ENCODE data around the gene GNG8. TPM values are rescaled to one million over a fixed set of nuclear protein-coding genes. Genes with fewer than 3 reads are reported as not detected.

GNG8 gene
- total RNA-seq (not detected), polyA plus RNA-seq (not detected)

GRCh38 chr19:46635920-46636761 is at the start of gene GNG8:
GNG8 (minus strand) TSS chr19:46636202; CDS start chr19:46634682, 1,520 bp downstream.
- DNase-seq = peak in 3 of 5 donors; percentile 29 to 61 (median 40)
- H3K4me1 ChIP-seq (ENCODE audit: insufficient read depth, low read length) = peaks cover 43% of the 10 kb centered on the region
- H3K9me3 Mint-ChIP-seq = no peaks in the 10 kb centered on the region
- POLR2A ChIA-PET (ENCODE audit: partially characterized antibody) = interaction anchor here (1.7 kb wide), 1 partner anchor 26 kb away, joined by 3 read pairs; no protein-coding TSS in a partner anchor
- H3K4me3 Mint-ChIP-seq = peak within 1 kb of the TSS in 7 of 8 donors; percentile 2 to 65 (median 35)
- H3K9me3 ChIP-seq (ENCODE audit: control insufficient read depth in 1 of 2, low read length in 2 of 2) = no peaks in the 10 kb centered on the region
- intact Hi-C loops (cut with micrococcal nuclease) = no loop called here
- H3K27me3 ChIP-seq (ENCODE audit: insufficient read depth, low read length) = no peaks in the 10 kb centered on the region
- H3K36me3 Mint-ChIP-seq = no peaks in the 10 kb centered on the region
- H3K27ac Mint-ChIP-seq = peak within 1 kb of the TSS in 5 of 7 donors; percentile 13 to 80 (median 48)
- H3K36me3 ChIP-seq (ENCODE audit: insufficient read depth, low read length) = no peaks in the 10 kb centered on the region
- peaks cover 2 to 6% of the 10 kb centered on the region in 2 donors for H3K27me3 Mint-ChIP-seq
- no peak within 1 kb of the TSS for H3K27ac ChIP-seq (ENCODE audit: low read depth, low read length)
- H3K4me3 ChIP-seq (ENCODE audit: low read length in 2 of 2) = no peak within 1 kb of the TSS
- peaks cover 14 to 35% (median 22%) of the 10 kb centered on the region in 4 donors for H3K4me1 Mint-ChIP-seq
- CTCF ChIA-PET (ENCODE audit: partially characterized antibody) = interaction anchor here (1.3 to 1.8 kb wide), 3 partner anchors 22 to 118 kb away, joined by 4 to 17 read pairs (median 8); partner anchors contain the start of gene DACT3

GRCh38 chr19:46685189-46685588 is 49.2 kb upstream of the GNG8 start:
- H3K9me3 Mint-ChIP-seq = no peaks in the 10 kb centered on the region
- no peak overlapping the region for H3K27ac ChIP-seq (ENCODE audit: low read depth, low read length)
- no peak overlapping the region for H3K27ac Mint-ChIP-seq
- H3K36me3 Mint-ChIP-seq = peaks cover 28 to 60% of the 10 kb centered on the region in 2 donors
- ChIA-PET CTCF (ENCODE audit: partially characterized antibody) (interaction anchor here (0.7 kb wide), 2 partner anchors 29 to 64 kb away, joined by 3 to 4 read pairs; no protein-coding TSS in a partner anchor), POLR2A (ENCODE audit: partially characterized antibody) (no interaction called here)
- no peak for DNase-seq
- H3K4me3 Mint-ChIP-seq = no peak overlapping the region
- no peaks in the 10 kb centered on the region for H3K27me3 Mint-ChIP-seq
- peaks cover 0 to 2% (median under 1%) of the 10 kb centered on the region in 4 donors for H3K4me1 Mint-ChIP-seq
- H3K27me3 ChIP-seq (ENCODE audit: insufficient read depth, low read length) = no peaks in the 10 kb centered on the region
- no peaks in the 10 kb centered on the region for H3K4me1 ChIP-seq (ENCODE audit: insufficient read depth, low read length)
- peaks cover 53% of the 10 kb centered on the region for H3K36me3 ChIP-seq (ENCODE audit: insufficient read depth, low read length)
- no peak overlapping the region for H3K4me3 ChIP-seq (ENCODE audit: low read length in 2 of 2)
- intact Hi-C loops (cut with micrococcal nuclease) = no loop called here
- no peaks in the 10 kb centered on the region for H3K9me3 ChIP-seq (ENCODE audit: control insufficient read depth in 1 of 2, low read length in 2 of 2)

DNA sequence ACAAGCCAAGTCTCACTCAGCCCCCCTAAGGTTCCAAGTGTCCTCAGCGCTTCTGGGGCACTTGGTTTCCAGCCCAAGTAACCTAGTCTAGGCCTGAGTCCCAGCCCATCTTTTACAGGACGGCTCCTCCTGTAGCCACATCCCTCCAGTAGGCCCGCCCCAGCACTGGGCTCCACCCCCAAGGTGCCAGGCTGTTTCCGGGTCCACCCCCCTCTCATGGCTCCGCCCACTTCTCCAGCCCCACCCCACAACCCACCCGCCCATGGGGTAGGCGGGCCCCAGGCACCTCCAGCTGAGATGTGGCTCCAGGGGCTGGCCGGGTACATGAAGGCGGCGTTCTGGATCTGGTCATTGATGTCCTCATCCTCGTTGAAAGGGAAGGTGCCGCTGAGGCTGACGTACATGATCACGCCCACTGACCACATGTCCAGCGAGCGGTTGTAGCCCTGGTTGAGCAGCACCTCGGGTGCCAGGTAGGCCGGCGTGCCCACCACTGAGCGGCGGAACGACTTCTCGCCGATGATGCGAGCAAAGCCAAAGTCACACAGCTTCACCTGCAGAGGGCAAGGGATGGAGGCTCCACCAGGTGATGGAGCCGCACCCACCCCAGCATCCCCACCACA is 42.2 kb upstream of the GNG8 start:
- Mint-ChIP-seq H3K27me3 (no peaks in the 10 kb centered on the region), H3K36me3 (peaks cover 55 to 71% of the 10 kb centered on the region in 2 donors), H3K9me3 (no peaks in the 10 kb centered on the region), H3K4me3 (no peak overlapping the region), H3K4me1 (peaks cover 3 to 9% (median 7%) of the 10 kb centered on the region in 4 donors), H3K27ac (peak overlapping the region in 4 of 7 donors; percentile 47 to 75 (median 66))
- CTCF ChIA-PET (ENCODE audit: partially characterized antibody) = interaction anchor here (1.4 kb wide), 1 partner anchor 64 kb away, joined by 3 read pairs; no protein-coding TSS in a partner anchor
- Histone ChIP-seq H3K27ac (ENCODE audit: low read depth, low read length) (no peak overlapping the region), H3K36me3 (ENCODE audit: insufficient read depth, low read length) (peaks cover 76% of the 10 kb centered on the region), H3K27me3 (ENCODE audit: insufficient read depth, low read length) (no peaks in the 10 kb centered on the region), H3K9me3 (ENCODE audit: control insufficient read depth in 1 of 2, low read length in 2 of 2) (no peaks in the 10 kb centered on the region), H3K4me3 (ENCODE audit: low read length in 2 of 2) (no peak overlapping the region), H3K4me1 (ENCODE audit: insufficient read depth, low read length) (no peaks in the 10 kb centered on the region)
- DNase-seq = peak; percentile 58 to 68 (median 60)
- intact Hi-C loops (cut with micrococcal nuclease) = no loop called here
- POLR2A ChIA-PET (ENCODE audit: partially characterized antibody) = no interaction called here

- POLR2A ChIA-PET (ENCODE audit: partially characterized antibody) = interaction anchor here (1.0 kb wide), 1 partner anchor 30 kb away, joined by 3 read pairs; no protein-coding TSS in a partner anchor
- H3K4me3 ChIP-seq (ENCODE audit: low read length in 2 of 2) = no peak overlapping the region
- Mint-ChIP-seq H3K27ac (peak overlapping the region in 1 of 7 donors; percentile 27), H3K27me3 (no peaks in the 10 kb centered on the region), H3K36me3 (peaks cover 57 to 64% of the 10 kb centered on the region in 2 donors), H3K4me1 (peaks cover 0 to 9% (median 4%) of the 10 kb centered on the region in 4 donors), H3K9me3 (peaks cover 0 to 10% (median 3%) of the 10 kb centered on the region in 8 donors), H3K4me3 (no peak overlapping the region)
- H3K27ac ChIP-seq (ENCODE audit: low read depth, low read length) = no peak overlapping the region
- H3K4me1 ChIP-seq (ENCODE audit: insufficient read depth, low read length) = no peaks in the 10 kb centered on the region
- peaks cover 55% of the 10 kb centered on the region for H3K36me3 ChIP-seq (ENCODE audit: insufficient read depth, low read length)
- no peaks in the 10 kb centered on the region for H3K9me3 ChIP-seq (ENCODE audit: control insufficient read depth in 1 of 2, low read length in 2 of 2)
- CTCF ChIA-PET (ENCODE audit: partially characterized antibody) = interaction anchor here (0.5 to 1.5 kb wide), 3 partner anchors 41 to 166 kb away, joined by 3 to 4 read pairs (median 3); no protein-coding TSS in a partner anchor
- H3K27me3 ChIP-seq (ENCODE audit: insufficient read depth, low read length) = no peaks in the 10 kb centered on the region
- intact Hi-C loops (cut with micrococcal nuclease) = no loop called here
- no peak for DNase-seq
These were observed 38.6 kb upstream of the GNG8 start for GRCh38 chr19:46674416-46675178.

DNA sequence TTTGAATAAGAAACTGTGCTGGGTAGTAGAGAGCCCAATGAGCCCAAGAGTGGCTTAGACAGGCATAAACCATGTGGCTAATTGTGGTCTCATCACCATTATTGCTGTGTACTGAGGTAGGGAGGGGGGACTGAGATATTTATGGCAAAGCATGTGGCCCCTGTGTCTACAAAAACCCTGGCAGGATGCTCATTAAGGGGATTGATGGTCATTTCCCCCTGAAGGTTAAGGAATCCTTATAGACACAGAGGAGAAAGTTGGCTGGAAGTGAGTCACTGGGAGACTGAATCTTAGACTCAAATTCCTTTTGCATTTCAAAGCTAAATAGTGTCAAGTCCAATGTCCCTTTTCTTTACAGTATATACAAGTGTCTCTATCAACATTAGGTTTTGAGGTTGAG is 34.8 kb upstream of the GNG8 start:
- DNase-seq = no peak
- CTCF ChIA-PET (ENCODE audit: partially characterized antibody) = no interaction called here
- H3K27ac Mint-ChIP-seq = peak overlapping the region in 2 of 7 donors; percentile 3 to 22

DNA sequence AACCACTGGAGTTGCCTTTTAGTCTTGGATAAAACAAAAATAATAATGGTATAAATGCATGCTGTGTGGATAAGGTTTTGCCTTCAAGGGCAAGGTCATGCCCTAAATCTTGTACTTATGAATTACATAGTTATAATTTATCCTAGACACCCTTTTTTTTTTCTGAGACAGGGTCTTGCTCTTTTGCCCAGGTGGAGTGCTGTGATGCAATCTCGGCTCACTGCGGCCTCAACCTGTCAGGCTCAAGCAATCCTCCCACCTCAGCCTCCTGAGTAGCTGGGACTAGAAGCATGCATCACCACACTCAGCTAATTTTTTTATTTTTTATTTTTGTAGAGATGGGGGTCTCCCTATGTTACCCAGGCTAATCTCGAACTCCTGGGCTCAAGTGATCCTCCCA is 32.7 kb upstream of the GNG8 start:
- Mint-ChIP-seq H3K4me3 (no peak overlapping the region), H3K9me3 (peaks cover 0 to 10% (median 3%) of the 10 kb centered on the region in 8 donors), H3K36me3 (peaks cover 19 to 20% of the 10 kb centered on the region in 2 donors), H3K27ac (no peak overlapping the region), H3K27me3 (no peaks in the 10 kb centered on the region), H3K4me1 (no peaks in the 10 kb centered on the region)
- H3K4me3 ChIP-seq (ENCODE audit: low read length in 2 of 2) = no peak overlapping the region
- no peaks in the 10 kb centered on the region for H3K9me3 ChIP-seq (ENCODE audit: control insufficient read depth in 1 of 2, low read length in 2 of 2)
- H3K27me3 ChIP-seq (ENCODE audit: insufficient read depth, low read length) = no peaks in the 10 kb centered on the region
- CTCF ChIA-PET (ENCODE audit: partially characterized antibody) = interaction anchor here (8.2 kb wide), 1 partner anchor 53 kb away, joined by 188 read pairs; no protein-coding TSS in a partner anchor
- POLR2A ChIA-PET (ENCODE audit: partially characterized antibody) = no interaction called here
- no peaks in the 10 kb centered on the region for H3K4me1 ChIP-seq (ENCODE audit: insufficient read depth, low read length)
- H3K36me3 ChIP-seq (ENCODE audit: insufficient read depth, low read length) = peaks cover 2% of the 10 kb centered on the region
- intact Hi-C loops (cut with micrococcal nuclease) = no loop called here
- H3K27ac ChIP-seq (ENCODE audit: low read depth, low read length) = no peak overlapping the region
- no peak for DNase-seq

More for the DNA sequence above, 34.8 kb upstream of the GNG8 start:
- Histone ChIP-seq H3K9me3 (ENCODE audit: control insufficient read depth in 1 of 2, low read length in 2 of 2) (no peaks in the 10 kb centered on the region), H3K4me3 (ENCODE audit: low read length in 2 of 2) (no peak overlapping the region), H3K27ac (ENCODE audit: low read depth, low read length) (no peak overlapping the region), H3K27me3 (ENCODE audit: insufficient read depth, low read length) (no peaks in the 10 kb centered on the region), H3K4me1 (ENCODE audit: insufficient read depth, low read length) (no peaks in the 10 kb centered on the region), H3K36me3 (ENCODE audit: insufficient read depth, low read length) (peaks cover 21% of the 10 kb centered on the region)
- peaks cover 0 to 2% (median under 1%) of the 10 kb centered on the region in 4 donors for H3K4me1 Mint-ChIP-seq
- intact Hi-C loops (cut with micrococcal nuclease) = no loop called here
- POLR2A ChIA-PET (ENCODE audit: partially characterized antibody) = no interaction called here
- no peaks in the 10 kb centered on the region for H3K27me3 Mint-ChIP-seq
- peaks cover 37% of the 10 kb centered on the region in 2 donors for H3K36me3 Mint-ChIP-seq
- peaks cover 0 to 10% (median 3%) of the 10 kb centered on the region in 8 donors for H3K9me3 Mint-ChIP-seq
- H3K4me3 Mint-ChIP-seq = no peak overlapping the region

All from CD4-positive, alpha-beta memory T cell (primary cell).